CD4-positive, alpha-beta T cell treated with Interleukin-4 for 4 hours (primary cell): ENCODE measurements around the gene UGT1A1.

Experiments used
- DNase-seq: peaks from one replicate; pipeline ENCODE4 v3.0.0-alpha.2; 2020

UGT1A1 gene

DNA sequence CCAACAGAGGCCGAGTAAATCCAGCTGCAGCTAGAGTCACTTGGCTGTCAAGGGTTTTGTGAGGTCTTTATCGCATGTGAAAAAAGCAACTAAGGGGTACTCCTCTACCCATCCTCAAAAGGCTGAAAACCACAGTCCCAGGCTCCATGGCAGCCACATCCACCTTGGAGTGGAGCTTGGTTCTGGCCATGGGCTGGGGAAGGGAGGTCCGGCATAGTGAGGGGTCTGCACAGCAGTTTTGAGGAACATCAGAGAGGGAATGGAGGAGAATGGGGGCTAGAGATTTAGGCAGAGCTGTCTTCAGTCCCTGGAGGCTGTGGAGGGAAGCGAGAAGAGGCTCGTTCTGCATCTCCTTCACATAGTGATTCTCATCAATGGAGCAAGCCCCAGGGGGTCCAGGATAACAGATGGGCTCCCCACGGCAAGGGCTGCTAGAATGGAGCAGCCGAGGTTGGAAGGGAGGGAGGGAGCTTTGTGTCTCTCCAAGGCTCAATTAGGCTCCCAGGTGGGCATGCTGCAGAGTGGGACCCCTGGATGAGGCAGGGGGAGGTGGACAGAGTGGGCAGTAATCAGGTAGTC, 39.1 kb downstream of the UGT1A1 start:
- DNase-seq, result no peak

DNA sequence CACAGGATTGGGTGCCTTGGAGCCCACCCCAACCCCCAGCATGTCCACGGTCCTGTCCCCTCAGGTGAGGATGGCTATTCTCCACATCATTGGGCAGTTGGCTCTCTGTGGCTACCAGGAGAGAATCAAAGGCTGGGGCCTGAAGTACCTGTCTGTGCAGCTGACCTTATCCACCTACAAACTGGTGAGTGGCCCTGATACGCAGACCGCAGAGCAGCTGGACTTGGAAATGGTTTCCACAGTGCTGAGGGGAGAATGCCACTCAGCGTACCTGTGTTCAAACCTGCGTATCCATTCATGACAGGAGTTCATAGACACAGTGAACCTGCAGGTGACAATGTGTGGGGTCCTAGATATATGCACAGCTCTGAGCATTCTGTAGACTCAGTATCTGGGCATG, 39.6 kb downstream of the UGT1A1 start:
- DNase-seq, result no peak

DNA sequence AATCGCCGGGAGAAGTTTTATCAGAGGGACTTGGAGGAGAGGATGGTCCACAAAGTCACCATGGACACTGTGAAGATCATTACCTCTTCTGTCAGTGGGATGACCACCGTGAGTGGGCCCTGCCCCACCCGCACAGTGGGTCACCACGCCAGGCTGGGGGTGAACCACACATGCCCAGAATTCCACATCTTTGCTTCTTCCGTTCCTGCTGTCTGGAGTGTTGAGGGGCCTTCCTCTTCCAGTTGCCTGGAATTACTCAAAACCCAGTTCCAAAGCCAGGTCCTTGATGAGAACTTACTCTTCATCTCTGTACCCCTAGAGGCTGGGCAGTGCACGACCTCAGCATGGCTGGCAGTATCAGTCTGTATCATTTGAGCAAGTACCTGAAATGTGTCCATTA, 40.1 kb downstream of the UGT1A1 start:
- no peak for DNase-seq

DNA sequence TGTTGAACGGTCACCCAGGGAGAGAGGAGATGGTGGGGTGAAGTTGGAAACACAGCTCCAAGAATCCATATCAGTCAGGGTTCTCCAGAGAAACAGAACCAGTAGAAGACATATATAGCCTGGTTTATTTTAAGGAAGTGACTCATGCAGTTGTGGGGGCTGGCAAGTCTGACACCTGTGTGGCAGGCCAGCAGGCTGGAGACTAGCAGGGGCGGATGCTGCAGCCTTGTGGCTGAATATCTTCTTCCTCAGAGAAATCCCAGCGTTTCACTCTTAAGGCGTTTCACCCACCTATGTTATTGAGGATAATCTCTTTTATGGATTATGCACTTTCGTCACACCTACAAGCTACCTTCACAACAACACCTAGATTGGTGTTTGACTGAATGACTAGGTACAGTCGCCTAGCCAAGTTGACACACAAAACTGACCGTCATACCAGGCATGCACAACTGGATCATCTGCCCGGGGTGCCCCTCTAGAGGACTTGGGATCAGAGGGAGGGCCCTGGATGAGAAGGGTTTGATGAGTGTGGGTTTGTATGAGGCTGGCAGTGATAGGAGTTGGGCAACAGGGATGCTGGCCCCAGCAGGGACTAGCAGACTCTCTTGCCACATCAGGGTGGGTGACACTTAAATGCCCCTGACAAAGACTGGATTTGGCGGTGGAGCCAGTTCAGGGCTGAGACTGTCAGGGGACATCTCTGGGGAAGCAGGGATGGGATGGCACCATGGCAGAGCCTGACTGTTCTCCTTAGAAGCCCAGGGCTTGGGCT, 41.5 kb downstream of the UGT1A1 start:
- no peak for DNase-seq

DNA sequence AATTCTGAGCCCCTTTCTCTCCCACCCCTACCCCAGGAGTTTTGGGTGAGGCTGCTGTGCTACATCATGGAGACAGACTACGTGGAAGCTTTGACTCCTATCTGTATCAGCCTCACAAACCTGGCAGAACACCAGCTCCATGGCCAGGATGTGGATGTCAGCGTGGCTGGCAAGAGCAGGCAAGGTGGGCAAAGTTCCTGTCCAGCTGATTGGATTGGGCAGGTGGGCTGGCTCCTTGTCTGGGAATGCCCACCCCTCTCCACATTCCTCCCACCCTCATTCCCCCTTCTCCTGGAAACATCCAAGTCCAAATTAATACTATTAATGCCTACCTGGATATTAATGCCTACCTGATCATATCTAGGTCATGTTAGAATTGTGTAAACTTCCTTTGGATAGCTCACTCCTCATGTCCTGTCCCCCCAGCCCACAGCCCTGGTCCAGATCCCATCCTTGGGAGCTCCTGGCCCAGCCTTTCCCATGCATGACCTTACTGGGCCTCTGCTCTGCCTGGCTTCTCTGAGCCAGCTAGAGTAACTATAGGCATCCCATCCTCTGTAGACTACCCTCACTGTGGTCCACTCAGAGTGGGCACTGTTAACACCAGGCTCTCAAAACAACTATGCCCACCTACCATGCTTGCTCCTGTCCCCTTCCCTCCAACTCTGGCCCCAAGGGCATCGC, 42.2 kb downstream of the UGT1A1 start:
- no peak for DNase-seq

DNA sequence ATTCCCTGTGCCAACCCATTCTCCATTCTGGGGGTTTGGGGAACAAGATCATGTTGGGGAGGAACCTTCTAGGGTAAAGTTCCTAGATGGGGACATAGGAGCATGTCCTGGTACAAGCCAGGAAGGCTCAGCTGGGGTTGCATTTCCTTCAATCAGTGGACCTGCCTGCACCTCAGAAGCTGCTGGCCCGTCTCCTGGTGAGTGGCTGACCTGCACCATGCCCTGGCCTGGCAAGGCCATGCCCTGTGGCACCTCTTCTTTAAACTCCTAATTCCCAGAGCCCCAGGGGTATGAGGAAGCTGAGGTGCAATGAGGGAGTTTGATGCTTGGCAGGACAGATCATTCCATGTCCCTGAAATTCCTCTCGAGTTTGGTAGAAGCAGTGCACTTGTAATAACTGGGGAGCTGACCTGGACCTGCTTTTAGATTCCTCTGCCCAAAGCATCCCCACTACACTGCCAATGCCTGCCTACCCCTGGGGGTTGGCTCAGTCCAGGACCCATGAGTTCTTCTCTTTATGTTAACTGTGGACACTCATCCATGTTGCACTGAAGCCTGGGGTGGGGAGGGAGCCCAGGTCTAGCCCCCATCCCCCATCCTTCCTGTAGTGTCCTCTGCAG, 43.3 kb downstream of the UGT1A1 start:
- no peak for DNase-seq

DNA sequence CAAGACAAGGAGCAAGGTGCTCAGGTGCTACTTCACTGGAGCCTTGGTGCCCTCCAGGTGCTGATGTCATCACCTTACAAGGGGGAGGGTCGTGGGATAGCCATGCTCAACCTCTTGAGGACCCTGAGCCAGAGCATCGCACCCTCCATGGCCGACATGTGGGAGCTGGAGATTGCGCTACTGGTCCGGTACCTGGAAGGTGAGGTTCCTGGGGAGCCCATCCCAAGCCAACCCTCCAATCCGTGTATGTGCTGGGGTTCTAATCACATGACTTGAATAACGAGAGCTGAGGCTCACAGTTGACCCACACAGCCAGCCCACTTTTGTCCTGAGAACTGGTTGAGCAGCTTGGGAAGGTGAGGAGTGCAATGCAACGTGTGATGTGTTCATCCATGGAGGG, 43.9 kb downstream of the UGT1A1 start:
- DNase-seq, result no peak

DNA sequence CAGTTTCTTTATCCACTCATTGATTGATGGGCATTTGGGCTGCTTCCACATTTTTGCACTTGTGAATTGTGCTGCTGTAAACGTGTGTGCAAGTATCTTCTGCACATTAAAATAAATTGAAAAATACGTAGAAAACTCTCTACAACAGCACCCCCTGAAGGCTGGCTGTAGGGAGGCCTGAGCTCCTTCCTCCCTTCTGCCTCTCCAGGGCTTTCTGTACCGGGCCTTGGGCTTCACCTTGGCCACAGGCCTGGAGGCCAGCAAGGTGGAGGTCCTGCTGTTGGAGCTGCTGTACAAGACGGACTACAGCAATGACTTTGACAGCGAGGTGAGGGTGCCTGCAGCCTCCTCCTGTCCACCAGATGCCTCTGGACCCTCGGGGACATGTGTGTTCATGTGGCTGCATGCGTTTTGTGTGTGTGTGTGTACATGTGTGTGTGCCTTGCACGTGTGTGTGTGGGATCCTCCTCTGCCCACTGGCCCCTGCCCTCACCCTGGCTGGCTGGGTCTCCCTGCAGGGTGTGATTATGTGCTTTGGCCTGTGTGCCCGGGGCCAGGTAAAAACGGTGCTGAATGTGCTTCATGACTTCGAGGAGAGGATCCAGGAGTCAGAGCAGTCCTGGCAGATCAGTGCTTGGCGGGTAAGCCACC, 47.3 kb downstream of the UGT1A1 start:
- DNase-seq, result no peak

DNA sequence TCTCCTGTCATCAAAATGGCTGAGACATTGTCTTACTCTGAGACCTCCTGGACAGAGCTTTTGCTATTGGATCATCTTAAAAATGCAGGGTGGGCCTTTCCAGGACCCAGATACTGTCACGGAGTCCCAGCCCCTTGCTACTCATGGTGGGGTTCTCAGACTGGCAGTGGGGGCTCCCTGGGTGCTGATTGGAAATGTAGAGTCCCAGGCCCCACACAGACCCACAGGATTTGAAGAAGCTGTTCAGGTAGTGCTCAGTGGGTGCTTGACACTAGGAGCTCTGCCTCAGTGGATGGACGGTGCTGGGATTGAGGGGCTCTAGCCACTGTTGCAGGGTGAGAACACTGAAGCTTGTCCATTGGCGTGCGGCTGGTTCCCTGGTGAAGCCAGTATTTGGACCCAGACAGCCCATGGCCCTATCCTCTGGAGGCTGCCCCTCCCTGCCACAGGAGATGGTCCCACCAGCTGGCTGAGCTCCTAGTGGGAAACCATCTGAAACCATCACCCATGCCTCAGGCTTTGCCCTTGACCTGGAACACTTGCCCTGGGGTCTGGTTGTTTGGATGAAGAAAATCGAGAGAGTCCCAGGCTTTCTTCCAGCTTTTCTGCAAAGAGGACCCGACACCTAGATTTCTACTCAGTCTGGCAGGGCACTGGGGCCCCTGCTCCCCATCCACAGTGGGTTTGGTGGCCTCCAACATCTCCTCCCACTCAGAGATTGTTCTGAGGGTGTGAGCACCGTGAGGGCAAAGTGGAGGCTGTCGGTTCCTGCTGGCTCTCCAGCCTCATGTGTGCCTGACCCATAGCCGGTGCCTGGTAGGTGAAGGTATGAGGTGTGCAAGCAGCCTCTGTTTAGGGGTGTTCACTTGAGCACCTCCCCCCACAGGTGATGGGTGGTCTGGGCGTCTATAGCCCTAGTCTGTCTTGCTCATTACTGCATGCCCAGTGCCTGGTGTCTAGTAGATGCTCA, 48.2 kb downstream of the UGT1A1 start:
- no peak for DNase-seq

DNA sequence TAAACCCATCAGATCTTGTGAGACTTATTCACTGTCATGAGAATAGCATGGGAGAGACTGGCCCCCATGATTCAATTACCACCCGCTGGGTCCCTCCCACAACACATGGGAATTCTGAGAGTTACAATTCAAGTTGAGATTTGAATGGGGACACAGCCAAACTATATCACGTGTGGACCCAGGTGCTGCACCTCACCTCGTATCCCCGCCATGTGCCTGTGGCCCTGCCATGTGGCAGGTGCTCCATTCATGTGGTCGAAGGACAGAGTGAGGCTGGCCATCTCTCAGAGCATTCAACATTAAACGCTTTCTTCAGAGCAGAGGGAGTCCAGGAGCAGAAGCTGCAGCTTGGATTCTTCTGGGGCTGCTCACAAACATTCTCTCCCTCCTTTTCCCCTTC, 50.3 kb downstream of the UGT1A1 start:
- no peak for DNase-seq

DNA sequence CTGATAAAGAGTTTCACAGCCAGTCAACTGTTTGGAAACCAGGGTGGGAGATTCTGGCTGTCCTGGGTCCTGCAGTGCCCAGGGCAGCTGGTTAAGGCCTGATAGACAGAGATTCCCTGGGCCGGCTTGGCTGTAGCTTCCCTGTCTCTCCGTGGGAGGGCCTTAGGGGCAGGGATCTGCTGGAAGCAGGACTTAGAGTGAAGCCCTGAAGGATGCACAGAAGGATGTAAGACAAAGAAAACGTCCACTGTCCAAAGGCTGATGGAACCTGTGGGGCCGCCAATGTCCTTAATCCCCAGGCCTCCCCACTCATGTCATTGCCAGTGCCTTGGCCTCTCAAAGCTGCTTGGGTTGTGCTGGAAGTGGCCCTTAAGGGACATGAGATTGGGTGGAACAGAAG, 51.0 kb downstream of the UGT1A1 start:
- no peak for DNase-seq

DNA sequence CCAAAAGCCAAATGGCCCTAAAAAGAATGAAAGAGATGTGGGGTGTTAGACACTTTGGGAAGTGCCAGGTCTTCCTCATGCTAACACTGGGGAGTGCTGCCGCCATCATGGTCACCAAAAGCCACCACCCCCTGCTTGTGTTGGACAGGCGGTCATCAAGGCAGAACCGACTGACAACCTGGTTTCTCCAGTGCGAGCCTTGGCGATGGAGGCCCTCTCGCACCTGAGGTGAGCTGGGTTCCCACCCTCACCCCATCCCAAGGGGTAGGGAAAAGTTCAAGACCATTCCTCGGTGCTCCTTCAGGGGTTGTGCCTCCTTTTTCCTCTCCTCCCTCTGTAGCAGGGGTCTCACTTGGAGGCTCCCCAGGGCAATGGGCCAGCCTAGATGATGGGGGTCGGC, 51.7 kb downstream of the UGT1A1 start:
- no peak for DNase-seq

DNA sequence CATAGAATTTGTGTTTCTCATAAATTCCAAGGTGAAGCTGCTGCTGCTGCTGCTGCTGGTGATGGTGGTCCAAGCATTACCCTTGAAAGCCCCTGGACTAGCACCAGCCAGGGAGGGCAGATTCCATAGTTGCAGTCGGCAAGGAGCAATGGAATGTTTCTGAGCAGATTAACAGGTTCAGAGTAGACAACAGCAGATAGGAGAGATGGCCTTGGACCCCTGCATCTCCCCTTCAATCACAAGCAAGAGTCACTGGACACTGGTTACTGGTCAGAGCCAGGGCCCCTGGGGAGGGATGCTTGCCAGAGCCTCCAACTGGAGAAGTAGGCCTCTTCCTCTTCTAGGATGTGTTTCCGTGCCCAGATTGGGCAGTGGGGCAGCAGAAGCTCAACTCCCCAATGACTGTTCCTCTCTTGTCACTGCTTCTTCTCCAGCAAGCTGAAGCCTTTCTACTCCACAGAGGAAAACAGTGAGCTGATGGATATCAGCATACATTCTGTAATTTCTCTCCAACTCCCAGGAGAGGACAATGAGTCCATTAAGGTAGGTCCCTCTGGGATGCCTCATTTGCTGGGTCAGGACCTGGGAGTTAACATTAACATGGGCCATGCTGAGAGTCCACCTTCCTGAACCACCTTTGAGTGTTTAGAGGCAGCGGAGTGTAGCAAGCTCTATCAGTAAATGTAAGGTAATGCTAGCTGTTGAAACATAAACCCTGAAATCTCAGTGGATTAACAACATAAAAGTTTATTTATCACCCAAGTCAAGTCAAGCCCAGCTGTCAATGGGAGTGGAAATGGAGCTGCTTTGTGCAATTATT, 53.4 kb downstream of the UGT1A1 start:
- DNase-seq, result no peak

DNA sequence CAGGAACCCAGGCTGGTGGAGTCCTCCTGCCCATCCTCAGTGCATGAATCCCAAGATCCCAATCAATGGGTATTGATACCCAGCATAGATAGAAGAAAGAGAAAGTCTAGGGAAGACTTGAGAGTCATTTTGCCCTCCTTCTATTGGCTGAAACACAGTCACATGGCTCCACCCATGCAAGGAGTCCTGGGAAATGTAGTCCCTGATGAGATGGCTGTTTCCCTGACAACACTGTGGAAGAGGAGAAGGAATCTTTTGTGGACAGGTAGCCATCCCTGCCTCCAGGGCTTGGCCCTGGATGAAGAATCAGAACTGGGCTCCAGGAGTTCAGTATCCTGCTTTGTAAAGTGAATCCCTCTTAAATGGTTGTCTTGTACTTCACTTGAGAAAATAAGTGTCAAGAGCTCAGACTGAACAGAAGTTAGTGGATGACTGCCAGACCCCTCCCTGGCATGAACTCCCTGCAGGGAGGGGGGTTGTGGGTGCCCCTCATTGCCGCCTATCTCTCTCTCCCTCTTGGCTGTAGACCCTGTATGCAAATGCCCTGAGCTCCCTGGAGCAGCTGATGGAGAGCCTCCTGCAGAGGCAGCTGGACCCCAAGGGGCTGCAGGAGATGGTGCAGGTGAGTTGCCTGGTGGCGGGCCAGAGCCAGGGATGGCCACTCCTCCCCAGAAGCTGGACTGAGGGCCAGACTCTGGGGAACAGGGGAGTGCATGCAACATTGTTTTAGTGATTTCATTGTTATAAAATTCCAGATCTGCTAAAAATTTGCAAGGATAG, 54.2 kb downstream of the UGT1A1 start:
- no peak for DNase-seq

DNA sequence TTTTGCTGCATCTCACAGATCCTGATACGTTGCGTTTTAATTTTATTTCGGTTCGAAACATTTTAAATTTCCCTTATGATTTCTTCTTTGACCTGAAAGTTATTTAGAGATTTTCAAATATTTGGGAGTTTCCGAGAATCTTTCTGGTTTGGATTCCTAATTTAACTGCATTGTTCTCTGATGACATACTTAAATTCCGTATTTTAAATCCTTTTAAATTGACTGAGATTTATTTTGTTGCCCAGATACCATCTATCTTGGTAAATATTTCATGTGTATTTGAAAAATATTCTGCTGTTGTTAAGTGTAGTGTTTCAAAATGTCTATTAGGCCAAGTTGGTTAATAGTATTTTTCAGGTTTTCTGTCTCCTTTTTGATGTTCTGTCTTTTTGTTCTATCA, 55.8 kb downstream of the UGT1A1 start:
- no peak for DNase-seq

DNA sequence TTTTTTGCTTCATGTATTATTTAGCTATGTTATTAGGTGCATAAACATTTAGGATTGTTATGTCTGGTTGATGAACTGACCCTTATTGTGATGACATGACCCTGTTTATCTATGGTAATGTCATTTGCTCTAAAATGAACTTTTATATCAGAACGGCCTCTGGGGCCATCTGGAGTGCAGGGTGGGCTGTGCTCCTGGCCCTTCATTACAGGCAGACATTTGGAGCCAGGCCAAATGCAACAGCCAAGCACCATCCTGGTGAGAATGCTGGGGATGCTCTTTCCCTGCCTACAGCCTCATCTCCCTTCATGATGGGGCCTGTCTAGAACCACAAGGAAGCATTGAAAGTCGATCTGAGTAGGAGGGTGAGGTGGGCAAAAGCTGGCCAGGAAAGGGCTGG, 56.3 kb downstream of the UGT1A1 start:
- no peak for DNase-seq

DNA sequence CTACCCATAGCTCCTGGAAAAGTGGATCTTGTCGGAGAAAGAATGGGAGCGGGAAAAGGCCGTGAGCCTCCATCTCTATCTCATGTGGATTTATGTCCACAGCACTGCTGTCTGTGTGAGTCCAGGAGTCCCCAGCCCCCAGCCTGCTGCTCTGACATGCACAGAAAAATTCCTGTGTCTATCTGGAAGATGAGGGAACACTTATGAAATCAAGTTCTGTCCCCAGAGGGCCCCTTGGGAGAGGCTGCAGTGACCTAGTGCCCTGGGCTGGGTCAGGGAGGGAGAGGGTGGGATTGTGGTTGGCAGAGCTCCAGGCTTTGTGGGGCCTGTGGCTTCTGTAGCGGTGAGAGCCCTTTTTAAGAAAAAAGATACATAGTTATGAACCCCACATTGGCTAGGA, 56.7 kb downstream of the UGT1A1 start:
- no peak for DNase-seq

DNA sequence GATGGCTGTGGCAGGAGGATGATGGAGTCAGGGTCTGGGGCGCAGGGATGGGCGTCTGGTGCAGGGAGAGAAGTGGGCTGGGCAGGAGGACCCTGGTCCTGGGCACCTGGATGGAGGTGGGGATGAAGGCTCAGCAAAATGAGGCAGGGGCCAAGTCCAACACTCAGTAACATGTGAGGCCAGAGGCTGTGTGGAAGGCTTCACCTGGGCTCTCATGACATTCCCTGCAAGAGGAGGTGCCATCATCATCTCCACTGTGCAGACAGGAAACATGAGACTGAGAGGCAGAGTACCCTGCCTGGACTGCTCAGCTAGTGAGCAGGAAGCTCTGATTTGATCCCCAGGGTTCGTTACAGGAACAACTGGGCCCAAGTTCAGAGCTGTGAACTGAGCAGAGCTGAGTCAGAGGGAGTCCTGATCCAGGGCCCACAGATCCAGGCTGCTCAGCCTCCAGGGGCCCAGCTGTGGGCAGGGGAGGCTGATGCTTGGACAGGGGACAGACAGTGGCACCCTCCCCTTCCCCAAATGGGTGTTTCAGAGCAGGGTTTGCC, 57.4 kb downstream of the UGT1A1 start:
- DNase-seq, result no peak

DNA sequence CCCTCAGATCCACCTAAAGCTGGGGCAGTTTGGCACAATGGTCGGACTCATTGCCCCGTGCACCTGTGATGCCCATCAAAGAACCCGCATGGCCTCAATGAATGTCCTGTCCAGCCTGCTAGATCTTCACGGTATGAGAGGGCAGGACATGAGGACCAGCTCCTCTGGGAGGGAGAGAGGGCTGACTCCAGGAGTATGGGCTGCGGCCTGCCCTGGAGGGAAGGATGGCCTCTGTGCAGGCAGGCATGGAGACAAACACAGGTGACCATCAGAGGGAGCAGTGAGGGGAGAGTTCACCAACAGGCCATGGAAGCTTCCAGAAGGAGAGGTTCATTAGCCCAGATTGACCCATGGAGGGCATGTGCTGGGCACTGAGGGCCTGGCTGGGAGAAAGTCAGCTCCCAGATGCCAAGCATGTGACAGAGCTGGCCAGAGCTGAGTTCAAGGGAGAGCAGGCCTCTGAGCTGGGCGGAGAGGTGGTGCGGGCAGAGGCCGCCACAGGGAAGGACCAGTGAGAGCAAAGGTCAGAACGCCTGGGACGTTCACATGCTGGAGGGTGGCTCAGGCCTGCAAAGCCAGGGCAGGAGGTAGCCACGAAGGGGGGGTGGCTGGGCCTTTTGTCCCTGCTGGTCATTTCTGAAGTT, 58.0 kb downstream of the UGT1A1 start:
- no peak for DNase-seq
